ENCODE measurements around the gene SLC8B1. TPM values are rescaled to one million over a fixed set of nuclear protein-coding genes. Genes with fewer than 3 reads are reported as not detected.

The SLC8B1 gene
- total and polyA plus RNA-seq, 2 of the 4 experiments (the other 2 are of a cell fraction), result 4.1 to 10.2 TPM

DNA sequence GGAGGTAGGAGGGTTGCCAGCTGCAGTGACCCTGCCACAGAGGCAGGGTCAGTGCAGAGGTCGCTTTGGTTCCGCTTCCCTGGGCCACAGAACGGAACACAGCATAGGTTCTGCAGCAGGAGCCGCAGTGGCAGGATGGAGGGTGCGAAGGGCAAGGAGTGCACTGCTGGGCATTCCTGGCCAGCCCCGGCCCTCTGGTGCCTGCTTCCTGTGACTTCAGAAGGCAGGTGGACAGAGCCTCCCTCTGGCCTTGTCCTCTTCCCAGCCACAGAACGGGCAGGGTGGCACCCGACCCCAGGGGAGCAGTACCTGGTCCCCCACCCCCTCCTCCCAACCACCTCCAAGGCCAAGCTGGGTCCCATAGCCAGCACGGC, 37.7 kb downstream of the SLC8B1 start:
- H3K23ac ChIP-seq (ENCODE audit: low read depth, low read length), result no peak overlapping the region
- H4K5ac ChIP-seq (ENCODE audit: low read depth, low read length), result no peak overlapping the region
- in situ Hi-C loops (cut with MboI; ENCODE audit: low sequenced_read_pairs) (no loop called here), dilution Hi-C loops (cut with HindIII; ENCODE audit: low sequenced_read_pairs, unreplicated experiment) (no loop called here), intact Hi-C loops (cut with micrococcal nuclease) (loop anchor here (5.0 kb wide), 1 partner anchor 100 kb away; no protein-coding TSS in a partner anchor)
- H3K27ac ChIP-seq (ENCODE audit: insufficient read depth, low read length), result no peak overlapping the region
- no peak overlapping the region for H2BK20ac ChIP-seq (ENCODE audit: low read depth, low read length)
- BruUV-seq (replicated peaks), result no TSS peak
- no peak overlapping the region for H4K91ac ChIP-seq (ENCODE audit: insufficient read depth, low read depth, low read length)
- no peak overlapping the region for H3K4ac ChIP-seq (ENCODE audit: low read depth, low read length)
- H3K36me3 ChIP-seq (ENCODE audit: control insufficient read depth, insufficient read depth, low read length), result peaks cover 13% of the 10 kb centered on the region; the same call in 1 of the 2 replicates
- 87% methylated on average over 6 of the region's 9 CpGs; no CpG with 5 or more reads in 1 of the 2 experiments for WGBS, 2 experiments (ENCODE audit: extremely low coverage in 2 of 2, insufficient read length in 1 of 2)
- DNase-seq, result no peak
- no peaks in the 10 kb centered on the region for H3K79me1 ChIP-seq (ENCODE audit: low read depth in 1 of 2, low read length in 2 of 2)
- H2BK15ac ChIP-seq (ENCODE audit: low read depth, low read length), result no peak overlapping the region
- H4K8ac ChIP-seq (ENCODE audit: low read depth in 2 of 2, low read length in 2 of 2), result no peak overlapping the region
- no peak overlapping the region for H3K18ac ChIP-seq (ENCODE audit: low read depth, low read length)
- ATAC-seq (ENCODE audit: low read depth), result no peak
- H2AFZ ChIP-seq (replicated peaks; ENCODE audit: low read length, poor library complexity), result no peak overlapping the region
- no peak overlapping the region for H3K4me3 ChIP-seq (ENCODE audit: insufficient read depth, low read depth, low read length)
- no peaks in the 10 kb centered on the region for H3K9me3 ChIP-seq (ENCODE audit: control insufficient read depth, insufficient read depth, low read length)
- H3K4me2 ChIP-seq (ENCODE audit: low read depth, low read length), result no peak overlapping the region
- H3K14ac ChIP-seq (replicated peaks; ENCODE audit: low read depth, low read length), result no peak overlapping the region
- no peaks in the 10 kb centered on the region for H3K27me3 ChIP-seq (ENCODE audit: control insufficient read depth, insufficient read depth, low read length)
- no peak overlapping the region for H2BK5ac ChIP-seq (ENCODE audit: low read depth, low read length, poor library complexity, severe bottlenecking)
- H3K4me1 ChIP-seq (ENCODE audit: control insufficient read depth, insufficient read depth, low read length), result peaks cover 15% of the 10 kb centered on the region
- peaks cover 14% of the 10 kb centered on the region; the same call in 1 of the 2 replicates for H3K9me1 ChIP-seq (ENCODE audit: insufficient read depth, low read length)
- H2AK9ac ChIP-seq (replicated peaks; ENCODE audit: low read depth, low read length, poor library complexity), result no peak overlapping the region
- no peak overlapping the region for H3K9ac ChIP-seq (ENCODE audit: low read depth, low read length)
- H2AK5ac ChIP-seq (ENCODE audit: low read depth, low read length), result no peak overlapping the region
- H2BK120ac ChIP-seq (ENCODE audit: low read depth, low read length), result no peak overlapping the region
- POLR2A ChIA-PET (ENCODE audit: unreplicated experiment), result no interaction called here
- CTCF ChIA-PET, result no interaction called here
- H3K56ac ChIP-seq (ENCODE audit: extremely low read depth, insufficient read depth, low read length), result no peak overlapping the region
- TF ChIP-seq MAFK (IDR thresholded peaks at IDR 0.05; ENCODE audit: low read depth, low read length) (no peak), POLR2A (IDR thresholded peaks at IDR 0.05; ENCODE audit: low read depth, low read length) (no peak), FOS (IDR thresholded peaks at IDR 0.05; ENCODE audit: low read depth, low read length) (no peak), SMC3 (IDR thresholded peaks at IDR 0.05; ENCODE audit: low read depth, low read length) (no peak), RCOR1 (IDR thresholded peaks at IDR 0.05; ENCODE audit: insufficient replicate concordance, low read length) (no peak), USF2 (IDR thresholded peaks at IDR 0.05; ENCODE audit: low read depth, low read length) (no peak), RAD21 (IDR thresholded peaks at IDR 0.05; ENCODE audit: low read length) (no peak), NFE2L2 (IDR thresholded peaks at IDR 0.05; ENCODE audit: low read depth, low read length) (no peak), CEBPB (IDR thresholded peaks at IDR 0.05; ENCODE audit: low read depth, low read length) (no peak), MXI1 (IDR thresholded peaks at IDR 0.05; ENCODE audit: borderline replicate concordance, low read depth, low read length) (no peak)
- TF ChIP-seq, protein P1, sequence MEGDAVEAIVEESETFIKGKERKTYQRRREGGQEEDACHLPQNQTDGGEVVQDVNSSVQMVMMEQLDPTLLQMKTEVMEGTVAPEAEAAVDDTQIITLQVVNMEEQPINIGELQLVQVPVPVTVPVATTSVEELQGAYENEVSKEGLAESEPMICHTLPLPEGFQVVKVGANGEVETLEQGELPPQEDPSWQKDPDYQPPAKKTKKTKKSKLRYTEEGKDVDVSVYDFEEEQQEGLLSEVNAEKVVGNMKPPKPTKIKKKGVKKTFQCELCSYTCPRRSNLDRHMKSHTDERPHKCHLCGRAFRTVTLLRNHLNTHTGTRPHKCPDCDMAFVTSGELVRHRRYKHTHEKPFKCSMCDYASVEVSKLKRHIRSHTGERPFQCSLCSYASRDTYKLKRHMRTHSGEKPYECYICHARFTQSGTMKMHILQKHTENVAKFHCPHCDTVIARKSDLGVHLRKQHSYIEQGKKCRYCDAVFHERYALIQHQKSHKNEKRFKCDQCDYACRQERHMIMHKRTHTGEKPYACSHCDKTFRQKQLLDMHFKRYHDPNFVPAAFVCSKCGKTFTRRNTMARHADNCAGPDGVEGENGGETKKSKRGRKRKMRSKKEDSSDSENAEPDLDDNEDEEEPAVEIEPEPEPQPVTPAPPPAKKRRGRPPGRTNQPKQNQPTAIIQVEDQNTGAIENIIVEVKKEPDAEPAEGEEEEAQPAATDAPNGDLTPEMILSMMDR (conservative IDR thresholded peaks at IDR 0.05; ENCODE audit: low read depth, low read length), result no peak
- no peaks in the 10 kb centered on the region for H4K20me1 ChIP-seq (ENCODE audit: insufficient read depth, low read length)

Data from IMR-90 (cell line).